Endothelial cell of umbilical vein (primary cell): ENCODE data around the gene PRPSAP1. TPM values are rescaled to one million over a fixed set of nuclear protein-coding genes. Genes with fewer than 3 reads are reported as not detected.

Experiments
- BruUV-seq: library from RNA; stranded (reverse); fragments of 400-500 nt; replicated peaks from 2 replicates; lab custom pipeline; 2021; lab: Mats Ljungman, UMichigan
- CTCF ChIA-PET: fragments of 300-600, 350-600 bp; sonication (Branson Sonifier 250); formaldehyde crosslinking; loops from one replicate; lab custom pipeline; 2021; ENCODE audit warnings: antibody characterized with exemption, inconsistent platforms; lab: Charles Lee
- POLR2A ChIA-PET: fragments of 300-600, 350-600 bp; sonication (Branson Sonifier 250); formaldehyde crosslinking; loops from one replicate; lab custom pipeline; 2021; ENCODE audit warnings: antibody characterized with exemption, inconsistent platforms; lab: Charles Lee
- DNase-seq: peaks from one replicate; pipeline ENCODE4 v3.0.0-alpha.2; 2011; ENCODE audit warnings: low read depth, low spot score
- FAIRE-seq: peaks from 2 replicates; lab custom pipeline; 2011; peaks lifted over from hg19 to GRCh38; lab: Jason Lieb, UNC
- H2AFZ ChIP-seq: 2 replicates; pipeline ENCODE4 v1.6.0; 2012; ENCODE audit warnings: low read depth, low read length, control low read depth, inconsistent platforms
- H3K27ac ChIP-seq: 2 replicates; pipeline ENCODE4 v1.5.1; 2011; ENCODE audit warnings: low read depth, mild to moderate bottlenecking, control low read depth, low read length, moderate library complexity; ENCODE audit not compliant: insufficient read depth
- H3K27me3 ChIP-seq, 2 experiments: 2 replicates each; pipeline versions ENCODE4 v1.6.0 to v1.6.1; 2011; ENCODE audit warnings: low read length in 2 of 2, mixed read lengths in 1 of 2; ENCODE audit not compliant: control insufficient read depth in 2 of 2, insufficient read depth in 2 of 2
- H3K36me3 ChIP-seq, 2 experiments: 2 replicates in 1 of 2; 3 replicates in 1 of 2; pipeline ENCODE4 v1.5.1; 2011; ENCODE audit warnings: low read length in 2 of 2, mild to moderate bottlenecking in 1 of 2, moderate library complexity in 1 of 2; ENCODE audit not compliant: control insufficient read depth in 2 of 2, insufficient read depth in 2 of 2; ENCODE audit errors: extremely low read depth in 1 of 2
- H3K4me1 ChIP-seq: 3 replicates; pipeline ENCODE4 v1.5.1; 2011; ENCODE audit warnings: mild to moderate bottlenecking, low read length; ENCODE audit not compliant: control insufficient read depth, insufficient read depth; ENCODE audit errors: extremely low read depth
- H3K4me2 ChIP-seq: 2 replicates; pipeline ENCODE4 v1.6.1; 2011; ENCODE audit warnings: low read length, control low read depth, mixed read lengths; ENCODE audit not compliant: insufficient read depth
- H3K4me3 ChIP-seq, 3 experiments: fragments of 200-600 bp in 1 of 3; sonication (generic), shearing (Covaris generic) in 1 of 3; replicated peaks in 1 of 3; 2 replicates each; pipeline ENCODE4 v1.5.1; 2011 to 2016; ENCODE audit warnings: control low read depth in 3 of 3, low read length in 3 of 3, mild to moderate bottlenecking in 2 of 3, inconsistent platforms in 1 of 3, low read depth in 1 of 3, moderate library complexity in 1 of 3; ENCODE audit not compliant: insufficient read depth in 1 of 3
- H3K79me2 ChIP-seq: 2 replicates; pipeline ENCODE4 v1.6.0; 2012; ENCODE audit warnings: low read length, inconsistent platforms; ENCODE audit not compliant: control insufficient read depth, insufficient read depth
- H3K9ac ChIP-seq: replicated peaks from 2 replicates; pipeline ENCODE3; 2011; ENCODE audit warnings: low read length, control low read depth; ENCODE audit not compliant: insufficient read depth; ENCODE audit errors: extremely low read depth
- H3K9me1 ChIP-seq: replicated peaks from 3 replicates; pipeline ENCODE4 v1.6.0; 2011; ENCODE audit warnings: mild to moderate bottlenecking, low read length; ENCODE audit not compliant: control insufficient read depth, insufficient read depth; ENCODE audit errors: extremely low read depth
- H3K9me3 ChIP-seq: replicated peaks from 2 replicates; pipeline ENCODE4 v1.5.1; 2012; ENCODE audit warnings: low read length, inconsistent platforms; ENCODE audit not compliant: control insufficient read depth, insufficient read depth
- H4K20me1 ChIP-seq: replicated peaks from 2 replicates; pipeline ENCODE3; 2011; ENCODE audit warnings: mild to moderate bottlenecking, low read length; ENCODE audit not compliant: control insufficient read depth, insufficient read depth; ENCODE audit errors: extremely low read depth
- CTCF ChIP-seq, 2 donors: IDR thresholded peaks; 1 replicate in 1 of 2; 2 replicates in 1 of 2; pipeline ENCODE4 v1.5.1; 2011; ENCODE audit warnings: low read length in 2 of 2, mild to moderate bottlenecking in 2 of 2, moderate library complexity in 2 of 2, control low read depth in 1 of 2, inconsistent platforms in 1 of 2, low read depth in 1 of 2; ENCODE audit not compliant: insufficient read depth in 1 of 2; ENCODE audit errors: extremely low read depth in 1 of 2
- EZH2 ChIP-seq: IDR thresholded peaks from 2 replicates; pipeline ENCODE4 v1.6.1; 2012; ENCODE audit warnings: borderline replicate concordance, low read depth, mild to moderate bottlenecking, moderate library complexity, low read length, inconsistent platforms; ENCODE audit not compliant: severe bottlenecking
- FOS ChIP-seq: IDR thresholded peaks from 2 replicates; pipeline ENCODE4 v1.6.1; 2011; ENCODE audit warnings: mild to moderate bottlenecking, low read length, moderate library complexity, borderline replicate concordance; ENCODE audit not compliant: insufficient read depth
- GATA2 ChIP-seq: IDR thresholded peaks from 2 replicates; pipeline ENCODE4 v1.7.0; 2011; ENCODE audit warnings: low read depth, mild to moderate bottlenecking, moderate library complexity, mixed read lengths, low read length; ENCODE audit not compliant: insufficient read length, insufficient read depth
- JUN ChIP-seq: IDR thresholded peaks from 2 replicates; pipeline ENCODE4 v1.6.1; 2011; ENCODE audit warnings: borderline replicate concordance, low read depth; ENCODE audit not compliant: insufficient read length, insufficient read depth
- MAX ChIP-seq: IDR thresholded peaks from 2 replicates; pipeline ENCODE4 v1.6.1; 2011; ENCODE audit not compliant: insufficient read depth, insufficient read length
- MYC ChIP-seq: IDR thresholded peaks from one replicate; pipeline ENCODE4 v1.6.1; 2011; ENCODE audit warnings: mild to moderate bottlenecking, low read depth, low read length
- POLR2A ChIP-seq: IDR thresholded peaks from 2 replicates; pipeline ENCODE4 v1.6.1; 2012; ENCODE audit warnings: low read depth, mild to moderate bottlenecking, control low read depth, low read length
- POLR2AphosphoS5 ChIP-seq: IDR thresholded peaks from 2 replicates; pipeline ENCODE4 v1.6.1; 2012; ENCODE audit warnings: low read depth, mild to moderate bottlenecking, control low read depth, low read length, moderate library complexity; ENCODE audit not compliant: insufficient read depth
- dilution Hi-C: fragments of 300-500 bp; cut with MboI; formaldehyde crosslinking; loops from one replicate; pipeline ENCODE4 v1.15.0; 2019; ENCODE audit warnings: low sequenced_read_pairs; ENCODE audit not compliant: extremely low pct_ligation_motif_present
- intact Hi-C: fragments of 100-400 bp; cut with micrococcal nuclease; formaldehyde crosslinking; loops from one replicate; pipeline ENCODE4 v1.10.0; 2022
- polyA plus RNA-seq, 4 experiments: library from polyadenylated mRNA; depleted of rRNA in 3 of 4; stranded (reverse) in 3 of 4; unstranded in 1 of 4; fragments of >200 nt; gene quantifications; 2 replicates each; pipeline versions ENCODE4 v1.2.1 to v1.2.3, GENCODE V29; 2011 to 2012; ENCODE audit warnings: missing spikeins in 1 of 4
- total RNA-seq: library from RNA; stranded (reverse); gene quantifications from 2 replicates; pipeline ENCODE4 v1.2.3, GENCODE V29; 2021

PRPSAP1 gene
- total and polyA plus RNA-seq, 2 donors (not counting 3 experiments of a cell fraction or from before 2014, with no cell fraction given): 90.2 to 123 TPM

GRCh38 chr17:76327696-76328095 lies 26.0 kb downstream of the PRPSAP1 start:
- H4K20me1 ChIP-seq: no peaks in the 10 kb centered on the region
- CTCF ChIA-PET: interaction anchor here (1.1 to 2.1 kb wide), 2 partner anchors 10 to 43 kb away, joined by 5 to 10 read pairs; no protein-coding TSS in a partner anchor
- no peak for FAIRE-seq

More at GRCh38 chr17:76327696-76328095, 26.0 kb downstream of the PRPSAP1 start:
- no peak for DNase-seq
- intact Hi-C loops: no loop called here
- no peak overlapping the region for H3K9ac ChIP-seq
- no peak overlapping the region for H3K27ac ChIP-seq
- POLR2A ChIA-PET: interaction anchor here (0.6 kb wide), 1 partner anchor 9 kb away, joined by 4 read pairs; no protein-coding TSS in a partner anchor
- no peaks in the 10 kb centered on the region for H3K9me3 ChIP-seq
- TF ChIP-seq CTCF (IDR thresholded peaks at IDR 0.05; ENCODE audit: extremely low read depth in 1 of 2, insufficient read depth in 1 of 2, low read depth in 1 of 2, low read length in 2 of 2) (no peak), GATA2 (no peak), MAX (no peak), FOS (no peak), POLR2A (no peak), POLR2AphosphoS5 (no peak), JUN (no peak), MYC (no peak), EZH2 (no peak)
- no peak overlapping the region for H2AFZ ChIP-seq
- BruUV-seq: no TSS peak
- peaks cover 2% of the 10 kb centered on the region for H3K79me2 ChIP-seq
- H3K27me3 ChIP-seq: no peaks in the 10 kb centered on the region
- H3K4me1 ChIP-seq: peaks cover 5% of the 10 kb centered on the region
- H3K36me3 ChIP-seq: peaks cover 15 to 19% of the 10 kb centered on the region in 2 experiments
- dilution Hi-C loops: no loop called here
- H3K4me3 ChIP-seq: no peak overlapping the region
- H3K4me2 ChIP-seq: no peak overlapping the region
- no peaks in the 10 kb centered on the region for H3K9me1 ChIP-seq
